Progenitor cell of endocrine pancreas (in vitro differentiated cells): ENCODE data around the gene TMEM134. TPM values are rescaled to one million over a fixed set of nuclear protein-coding genes. Genes with fewer than 3 reads are reported as not detected.
A peak's percentile ranks its signal among the peaks of the same experiment; 100 is the strongest.

ENCODE experiments used
- DNase-seq: peaks from one replicate; pipeline ENCODE4 v3.0.0; 2021; ENCODE audit warnings: low spot score; ENCODE audit not compliant: unreplicated experiment
- H3K27ac Mint-ChIP-seq: 2 replicates; pipeline ENCODE4 v1.8.0; 2021; ENCODE audit warnings: mild to moderate bottlenecking, moderate library complexity, mixed read lengths
- H3K27me3 Mint-ChIP-seq: 2 replicates; pipeline ENCODE4 v1.8.0; 2021; ENCODE audit warnings: mixed read lengths
- H3K36me3 Mint-ChIP-seq: 2 replicates; pipeline ENCODE4 v1.8.0; 2022; ENCODE audit warnings: mixed read lengths; ENCODE audit not compliant: insufficient read depth
- H3K4me1 Mint-ChIP-seq: 2 replicates; pipeline ENCODE4 v1.8.0; 2021; ENCODE audit warnings: low read depth, mixed read lengths
- H3K4me3 Mint-ChIP-seq: 2 replicates; pipeline ENCODE4 v1.8.0; 2021; ENCODE audit warnings: low read depth, mild to moderate bottlenecking, moderate library complexity, mixed read lengths
- H3K9me3 Mint-ChIP-seq: 2 replicates; pipeline ENCODE4 v1.8.0; 2021; ENCODE audit warnings: low read depth, mixed read lengths
- CTCF ChIP-seq: fragments of 200-600 bp; sonication (generic); IDR thresholded peaks from one replicate; pipeline ENCODE4 v1.5.0; 2021; ENCODE audit warnings: antibody characterized with exemption, mild to moderate bottlenecking; ENCODE audit not compliant: unreplicated experiment
- total RNA-seq: library from RNA; stranded (reverse); gene quantifications from 2 replicates; pipeline ENCODE4 v1.2.1, GENCODE V29; 2021

Gene TMEM134
- total RNA-seq, 1 donor from 2014 or later, result 63.3 TPM

- no peaks in the 10 kb centered on the region for H3K9me3 Mint-ChIP-seq
- H3K27me3 Mint-ChIP-seq, result peaks cover 4% of the 10 kb centered on the region
- TF ChIP-seq CTCF, result no peak
- no peak overlapping the region for H3K4me3 Mint-ChIP-seq
- DNase-seq, result no peak
- no peaks in the 10 kb centered on the region for H3K36me3 Mint-ChIP-seq
- H3K4me1 Mint-ChIP-seq, result no peaks in the 10 kb centered on the region
- no peak overlapping the region for H3K27ac Mint-ChIP-seq
These were observed 12.9 kb downstream of the TMEM134 start for GRCh38 chr11:67456068-67456705.

- Mint-ChIP-seq H3K27me3 (peaks cover 4% of the 10 kb centered on the region), H3K9me3 (no peaks in the 10 kb centered on the region), H3K4me1 (no peaks in the 10 kb centered on the region), H3K27ac (no peak within 1 kb of the TSS), H3K36me3 (no peaks in the 10 kb centered on the region), H3K4me3 (no peak within 1 kb of the TSS)
- TF ChIP-seq CTCF, result no peak
- no peak for DNase-seq
These were observed 14.0 kb downstream of the TMEM134 start, which contains the start of gene CABP4 for GRCh38 chr11:67455054-67455453. Gene CABP4, plus strand, starts transcription at chr11:67455354. Its CDS starts 70 bp downstream, at chr11:67455424.

GRCh38 chr11:67453816-67454732 is 15.0 kb downstream of the TMEM134 start:
- TF ChIP-seq CTCF, result no peak
- no peak overlapping the region for H3K4me3 Mint-ChIP-seq
- H3K36me3 Mint-ChIP-seq, result no peaks in the 10 kb centered on the region
- DNase-seq, result no peak
- no peaks in the 10 kb centered on the region for H3K4me1 Mint-ChIP-seq
- no peak overlapping the region for H3K27ac Mint-ChIP-seq
- H3K27me3 Mint-ChIP-seq, result peaks cover 7% of the 10 kb centered on the region
- H3K9me3 Mint-ChIP-seq, result no peaks in the 10 kb centered on the region

- Mint-ChIP-seq H3K36me3 (no peaks in the 10 kb centered on the region), H3K27ac (peak within 1 kb of the TSS; percentile 64)
These were observed 16.7 kb downstream of the TMEM134 start, which contains the start of gene GPR152 for GRCh38 chr11:67452141-67452952. Gene GPR152, minus strand, starts transcription at chr11:67452729. Its CDS starts 5 bp downstream, at chr11:67452724.

More at GRCh38 chr11:67452141-67452952, 16.7 kb downstream of the TMEM134 start, which contains the start of gene GPR152:
- DNase-seq, result no peak
- no peaks in the 10 kb centered on the region for H3K9me3 Mint-ChIP-seq
- peaks cover 8% of the 10 kb centered on the region for H3K27me3 Mint-ChIP-seq
- no peak for TF ChIP-seq CTCF
- no peaks in the 10 kb centered on the region for H3K4me1 Mint-ChIP-seq
- no peak within 1 kb of the TSS for H3K4me3 Mint-ChIP-seq
